RWPE1 (cell line): ENCODE data around the gene QSOX1.
A peak's percentile ranks its signal among the peaks of the same experiment; 100 is the strongest.

ENCODE experiments used
- CTCF ChIA-PET: fragments of 350-600 bp; sonication (Branson Sonifier 250); formaldehyde crosslinking; extraction: SDS; loops from one replicate; lab custom pipeline; 2021; lab: Yijun Ruan, JAX
- POLR2A ChIA-PET: fragments of 400-600 bp; formaldehyde crosslinking; extraction: SDS; loops from one replicate; lab custom pipeline; 2020; ENCODE audit warnings: antibody characterized with exemption; ENCODE audit not compliant: low non-redundant PET; lab: Yijun Ruan, JAX
- DNase-seq: peaks from one replicate; pipeline ENCODE4 v3.0.0; 2012; ENCODE audit warnings: low spot score
- H3K27ac ChIP-seq: fragments of 450-650 bp; 2 replicates; pipeline ENCODE4 v1.5.1; 2017
- TF ChIP-seq, protein P1 (sequence below): fragments of 450-650 bp; conservative IDR thresholded peaks from 2 replicates; pipeline ENCODE4 v1.5.1; 2017; ENCODE audit warnings: low read depth, mild to moderate bottlenecking

QSOX1 gene

GRCh38 chr1:180171691-180172090 is 17.0 kb downstream of the QSOX1 start:
- ChIA-PET CTCF (interaction anchor here (0.6 to 1.0 kb wide), 3 partner anchors 8 to 1247 kb away, joined by 3 to 7 read pairs (median 5); no protein-coding TSS in a partner anchor), POLR2A (no interaction called here)
- DNase-seq = no peak

GRCh38 chr1:180173451-180173850 is 18.8 kb downstream of the QSOX1 start:
- no peak overlapping the region; the same call in 1 of the 2 replicates for H3K27ac ChIP-seq
- POLR2A ChIA-PET = no interaction called here
- TF ChIP-seq, protein P1, sequence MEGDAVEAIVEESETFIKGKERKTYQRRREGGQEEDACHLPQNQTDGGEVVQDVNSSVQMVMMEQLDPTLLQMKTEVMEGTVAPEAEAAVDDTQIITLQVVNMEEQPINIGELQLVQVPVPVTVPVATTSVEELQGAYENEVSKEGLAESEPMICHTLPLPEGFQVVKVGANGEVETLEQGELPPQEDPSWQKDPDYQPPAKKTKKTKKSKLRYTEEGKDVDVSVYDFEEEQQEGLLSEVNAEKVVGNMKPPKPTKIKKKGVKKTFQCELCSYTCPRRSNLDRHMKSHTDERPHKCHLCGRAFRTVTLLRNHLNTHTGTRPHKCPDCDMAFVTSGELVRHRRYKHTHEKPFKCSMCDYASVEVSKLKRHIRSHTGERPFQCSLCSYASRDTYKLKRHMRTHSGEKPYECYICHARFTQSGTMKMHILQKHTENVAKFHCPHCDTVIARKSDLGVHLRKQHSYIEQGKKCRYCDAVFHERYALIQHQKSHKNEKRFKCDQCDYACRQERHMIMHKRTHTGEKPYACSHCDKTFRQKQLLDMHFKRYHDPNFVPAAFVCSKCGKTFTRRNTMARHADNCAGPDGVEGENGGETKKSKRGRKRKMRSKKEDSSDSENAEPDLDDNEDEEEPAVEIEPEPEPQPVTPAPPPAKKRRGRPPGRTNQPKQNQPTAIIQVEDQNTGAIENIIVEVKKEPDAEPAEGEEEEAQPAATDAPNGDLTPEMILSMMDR = no peak
- CTCF ChIA-PET = interaction anchor here (0.6 kb wide), 1 partner anchor 78 kb away, joined by 6 read pairs; no protein-coding TSS in a partner anchor
- DNase-seq = no peak

More at GRCh38 chr1:180171691-180172090, 17.0 kb downstream of the QSOX1 start:
- no peak overlapping the region for H3K27ac ChIP-seq
- TF ChIP-seq, protein P1 = no peak

DNA sequence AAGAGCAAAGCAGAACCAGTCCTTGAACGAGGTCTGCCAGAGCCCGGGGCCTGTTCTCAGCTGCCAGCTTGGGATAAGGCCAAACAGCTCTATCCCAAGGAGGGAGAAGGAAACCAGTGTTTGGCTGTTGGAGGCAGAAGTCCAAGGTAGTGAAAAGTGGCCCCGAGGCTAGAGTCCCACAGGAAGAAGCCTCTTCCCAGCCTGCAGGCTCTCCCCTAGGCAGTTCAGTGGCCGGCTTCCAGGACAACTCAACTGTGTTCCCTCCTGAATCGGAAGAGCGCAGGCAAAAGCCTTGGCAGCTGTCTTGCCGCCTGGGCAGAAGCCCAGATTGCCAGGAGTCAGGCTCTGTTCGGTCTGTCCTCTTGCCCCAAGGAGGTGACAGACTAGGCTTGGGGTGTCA is 19.3 kb downstream of the QSOX1 start:
- no peak for DNase-seq
- TF ChIP-seq, protein P1 = no peak
- POLR2A ChIA-PET = no interaction called here
- CTCF ChIA-PET = interaction anchor here (0.6 kb wide), 1 partner anchor 78 kb away, joined by 6 read pairs; no protein-coding TSS in a partner anchor
- peak overlapping the region; percentile 42 for H3K27ac ChIP-seq

- ChIA-PET CTCF (no interaction called here), POLR2A (no interaction called here)
- 0 out of 2 replicates have a peak overlapping the region, but pooled peaks have one; percentile 8 for H3K27ac ChIP-seq
- DNase-seq = no peak
- TF ChIP-seq, protein P1 = no peak
Observed at GRCh38 chr1:180175291-180175690, 20.6 kb downstream of the QSOX1 start.

- ChIA-PET POLR2A (no interaction called here), CTCF (no interaction called here)
- 0 out of 2 replicates have a peak overlapping the region, but pooled peaks have one; percentile 8 for H3K27ac ChIP-seq
- TF ChIP-seq, protein P1 = no peak
- DNase-seq = no peak
Observed at GRCh38 chr1:180175806-180176205, 21.1 kb downstream of the QSOX1 start.

DNA sequence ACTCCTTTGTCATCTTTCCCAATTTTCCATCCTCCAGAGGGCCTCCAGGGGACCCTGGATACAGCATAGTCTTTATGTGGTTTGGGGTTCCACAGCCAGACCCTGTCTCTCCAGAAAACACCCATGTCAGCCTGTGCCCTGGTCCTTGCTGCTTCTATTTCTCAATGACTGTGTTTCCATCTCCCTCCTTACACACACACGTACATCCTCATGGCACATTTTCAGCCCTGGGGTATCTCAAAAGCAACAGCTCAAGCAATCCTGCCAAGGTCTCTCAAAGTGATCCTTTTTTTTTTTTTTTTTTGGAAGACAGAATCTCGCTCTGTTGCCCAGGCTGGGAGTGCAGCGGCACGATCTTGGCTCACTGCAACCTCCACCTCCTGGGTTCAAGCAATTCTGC is 22.3 kb downstream of the QSOX1 start:
- POLR2A ChIA-PET = no interaction called here
- H3K27ac ChIP-seq = no peak overlapping the region
- no peak for DNase-seq
- TF ChIP-seq, protein P1 = no peak
- CTCF ChIA-PET = interaction anchor here (0.5 to 0.7 kb wide), 2 partner anchors 50 to 789 kb away, joined by 3 to 7 read pairs; no protein-coding TSS in a partner anchor
